SIG-M5 treated with dmso at 0.1 percent for 504 hours (cell line): ENCODE data around the gene AGBL1.
A peak's percentile ranks its signal among the peaks of the same experiment; 100 is the strongest.

Experiments
- DNase-seq: peaks from one replicate; lab custom pipeline; 2025; ENCODE audit not compliant: unreplicated experiment; lab: John Stamatoyannopoulos, UW

Gene AGBL1

GRCh38 chr15:86905625-86906256 is 826.1 kb downstream of the AGBL1 start:
- no peak for DNase-seq

GRCh38 chr15:86906376-86906775 is 826.7 kb downstream of the AGBL1 start:
- no peak for DNase-seq

- no peak for DNase-seq
These were observed 831.4 kb downstream of the AGBL1 start for GRCh38 chr15:86911022-86911421.

GRCh38 chr15:86912661-86913060 is 833.0 kb downstream of the AGBL1 start:
- no peak for DNase-seq

GRCh38 chr15:86915811-86916331 is 836.2 kb downstream of the AGBL1 start:
- DNase-seq: peak; percentile 44

GRCh38 chr15:86916671-86917360 is 837.1 kb downstream of the AGBL1 start:
- DNase-seq: no peak

- DNase-seq: no peak
These were observed 837.6 kb downstream of the AGBL1 start for GRCh38 chr15:86917361-86917671.

GRCh38 chr15:86919581-86919980 is 839.9 kb downstream of the AGBL1 start:
- DNase-seq: peak; percentile 51

- no peak for DNase-seq
These were observed 849.8 kb downstream of the AGBL1 start for GRCh38 chr15:86929461-86929860.

- no peak for DNase-seq
These were observed 852.8 kb downstream of the AGBL1 start for GRCh38 chr15:86932456-86932855.

- DNase-seq: no peak
These were observed 856.2 kb downstream of the AGBL1 start for GRCh38 chr15:86935841-86936240.

GRCh38 chr15:86942285-86942684 is 862.6 kb downstream of the AGBL1 start:
- DNase-seq: no peak

GRCh38 chr15:86948719-86949118 is 869.0 kb downstream of the AGBL1 start:
- DNase-seq: no peak

GRCh38 chr15:86959254-86959653 is 879.6 kb downstream of the AGBL1 start:
- no peak for DNase-seq

GRCh38 chr15:86961669-86962068 is 882.0 kb downstream of the AGBL1 start:
- no peak for DNase-seq

- no peak for DNase-seq
These were observed 884.6 kb downstream of the AGBL1 start for GRCh38 chr15:86964271-86964670.

- no peak for DNase-seq
These were observed 888.6 kb downstream of the AGBL1 start for GRCh38 chr15:86968244-86968643.

GRCh38 chr15:86969364-86969763 is 889.7 kb downstream of the AGBL1 start:
- DNase-seq: no peak

GRCh38 chr15:86973284-86973844 is 893.7 kb downstream of the AGBL1 start:
- no peak for DNase-seq

- DNase-seq: no peak
These were observed 908.4 kb downstream of the AGBL1 start for GRCh38 chr15:86988033-86988432.

GRCh38 chr15:87021751-87022150 is 942.1 kb downstream of the AGBL1 start:
- DNase-seq: no peak

- no peak for DNase-seq
These were observed 952.0 kb downstream of the AGBL1 start for GRCh38 chr15:87031540-87032230.
